GM19099 (cell line): ENCODE measurements around the gene HOXA7.

Experiments used
- POLR2A ChIP-seq: IDR thresholded peaks from 3 replicates; pipeline ENCODE4 v1.6.1; 2011; ENCODE audit warnings: low read depth; ENCODE audit not compliant: insufficient read length; ENCODE audit errors: extremely low read depth

The HOXA7 gene

DNA sequence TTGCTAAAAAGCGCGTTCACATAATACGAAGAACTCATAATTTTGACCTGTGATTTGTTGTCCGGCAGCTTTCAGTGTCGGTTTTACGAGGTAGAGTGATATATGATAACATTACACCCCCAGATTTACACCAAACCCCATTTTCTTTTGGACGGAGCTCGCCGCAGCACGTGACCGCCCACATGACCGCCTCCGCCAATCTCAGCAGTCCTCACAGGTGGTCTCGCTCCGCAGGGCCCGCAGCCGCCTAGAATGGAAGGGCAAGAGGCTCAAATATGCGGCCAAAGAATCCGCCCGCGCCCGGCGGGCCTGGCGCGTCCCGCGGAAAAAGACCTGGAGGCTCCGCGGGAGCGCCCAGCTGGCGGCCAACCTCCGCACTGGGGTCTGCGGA is at the start of gene HOXA7:
Gene HOXA7 (minus strand): TSS at position 168 of the 391 bp plus-strand sequence. CDS start 130 bp downstream, at position 38.
- TF ChIP-seq POLR2A = no peak

DNA sequence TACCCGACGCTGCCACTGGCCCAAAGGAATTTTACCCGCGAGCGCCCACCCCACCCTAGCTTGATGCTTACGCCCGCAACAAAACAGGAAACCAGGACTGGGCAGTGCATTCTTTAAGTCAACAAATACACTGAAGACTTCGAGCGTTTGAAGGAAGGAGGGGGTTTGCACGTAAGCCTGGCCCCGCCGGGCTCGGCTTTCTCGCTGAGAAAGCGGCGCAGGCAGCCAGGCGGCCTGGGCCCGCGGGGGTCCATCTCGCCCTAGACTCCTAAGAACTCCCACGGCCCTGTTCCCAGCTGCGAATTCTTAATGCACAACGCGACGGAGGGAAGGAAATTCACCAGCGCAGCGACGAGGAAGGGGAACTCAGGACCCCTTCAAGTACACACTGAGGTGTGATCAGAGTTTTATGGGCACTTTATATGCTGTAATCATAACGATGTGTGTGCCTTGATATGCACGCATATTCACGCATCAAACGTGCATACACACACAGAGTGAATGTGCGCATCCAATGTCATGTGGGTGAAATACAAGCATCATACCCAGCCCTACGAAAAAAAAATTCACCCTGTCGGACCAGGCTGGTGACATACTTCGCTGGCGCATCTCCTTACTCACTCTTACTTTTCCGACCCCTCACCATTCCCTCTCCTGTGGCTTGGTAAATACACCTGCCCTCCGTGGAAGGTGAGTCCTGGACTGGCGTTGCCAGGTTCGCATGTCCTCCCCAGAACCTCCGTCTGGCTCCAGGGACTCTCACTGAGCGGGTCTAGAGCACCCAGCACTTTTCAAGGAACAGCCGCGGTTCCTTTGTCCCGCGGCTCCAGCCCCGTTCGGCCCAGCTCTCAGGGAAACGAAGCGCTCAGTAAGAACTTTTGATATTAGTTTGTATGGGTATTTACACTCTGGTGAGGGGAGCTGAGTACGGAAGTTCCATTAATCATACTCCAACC is 49.1 kb upstream of the HOXA7 start:
- no peak for TF ChIP-seq POLR2A

DNA sequence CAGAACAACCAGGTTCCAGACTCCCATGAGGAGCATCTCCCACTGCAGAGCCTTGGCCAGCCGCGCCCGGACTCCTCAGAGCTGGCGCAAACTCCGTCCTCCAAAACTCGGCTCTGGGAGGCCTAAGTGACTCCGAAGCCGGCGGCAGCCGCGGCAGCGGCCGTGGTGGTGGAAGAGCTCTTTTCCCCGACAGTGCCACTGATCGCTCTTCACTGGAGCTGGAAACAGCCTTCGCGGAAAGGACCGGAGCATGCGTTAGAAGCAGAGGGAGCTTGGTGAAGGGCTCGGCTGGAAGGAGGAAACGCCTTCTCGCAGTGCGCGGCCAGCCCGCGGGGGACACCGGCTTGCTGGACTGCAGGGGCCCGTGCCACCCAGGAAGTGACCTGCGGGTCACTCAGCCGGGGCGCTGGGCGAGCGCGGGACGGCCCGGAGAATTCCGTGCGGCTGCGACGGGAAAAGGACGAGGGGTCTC is 48.4 kb upstream of the HOXA7 start:
- no peak for TF ChIP-seq POLR2A

DNA sequence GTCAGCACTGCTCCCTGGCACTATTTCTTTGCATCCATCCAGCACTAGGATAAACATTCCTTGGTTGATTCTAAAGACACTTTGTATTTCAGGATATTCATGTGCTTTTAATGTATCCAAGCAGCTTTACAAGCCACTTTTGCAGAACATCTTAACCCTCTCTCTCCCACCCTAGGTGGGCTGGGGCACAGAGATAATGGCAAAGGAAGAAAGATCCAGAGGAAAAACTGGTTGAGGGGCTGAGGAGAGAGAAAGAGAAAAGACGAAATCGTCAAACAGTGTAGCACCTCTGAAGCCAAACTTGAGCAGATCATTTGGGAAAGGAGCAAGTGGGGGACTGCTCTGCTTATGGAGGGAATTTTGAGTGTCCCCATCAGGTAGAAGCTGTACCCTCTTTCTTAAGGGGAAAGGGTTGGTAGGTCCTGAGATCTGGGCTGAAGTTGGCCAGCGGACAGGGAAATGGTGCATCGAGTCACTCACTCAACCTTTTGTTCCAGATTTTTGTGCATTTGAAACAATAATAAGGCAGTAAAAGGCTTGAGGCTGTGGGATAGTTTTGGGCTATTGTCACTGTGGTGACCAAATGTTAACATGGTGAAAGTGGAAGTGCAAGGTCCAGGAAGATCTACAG is 47.6 kb upstream of the HOXA7 start:
- TF ChIP-seq POLR2A = no peak

DNA sequence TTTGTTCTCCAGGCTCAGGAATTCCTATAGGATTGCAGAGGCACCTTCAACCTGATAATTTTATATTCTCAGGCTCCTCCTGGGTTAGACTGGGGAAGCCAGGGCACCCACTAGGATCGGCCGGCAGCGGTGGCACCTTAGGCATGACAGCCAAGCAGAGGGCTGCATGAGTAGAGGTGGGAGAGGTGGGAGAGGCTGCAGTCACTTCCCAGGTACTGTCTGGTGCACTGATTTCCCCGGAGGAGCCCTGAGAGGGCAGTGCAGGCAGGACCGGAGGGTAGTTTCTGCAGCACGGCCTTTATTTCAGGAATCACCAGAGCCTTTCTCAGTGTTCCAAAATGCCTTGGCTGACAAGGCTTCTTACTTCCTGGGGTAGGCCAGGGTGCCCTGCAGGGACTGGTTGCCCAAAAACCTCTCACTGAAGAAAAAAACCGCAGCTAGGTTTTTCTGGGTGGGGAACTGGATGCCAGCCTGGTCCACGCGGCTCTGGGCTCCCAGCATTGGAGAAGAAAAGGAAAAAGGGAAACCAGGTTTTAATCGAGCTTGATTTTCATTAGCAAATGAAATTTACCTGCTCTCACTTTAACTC is 47.0 kb upstream of the HOXA7 start:
- no peak for TF ChIP-seq POLR2A

DNA sequence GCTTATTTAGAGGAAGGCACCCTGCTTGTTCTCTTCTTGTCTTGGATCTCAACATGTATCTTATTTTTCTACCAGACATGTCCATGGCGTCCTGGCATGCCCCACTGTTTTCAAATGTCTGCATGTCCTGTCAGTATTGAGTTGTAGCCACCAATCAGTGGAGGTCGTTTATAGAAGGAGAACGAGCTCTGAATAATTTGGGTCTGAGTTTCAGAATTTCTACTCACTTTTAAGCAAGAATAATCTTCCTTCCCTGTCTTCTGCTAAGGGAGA is 46.3 kb upstream of the HOXA7 start:
- TF ChIP-seq POLR2A = no peak

DNA sequence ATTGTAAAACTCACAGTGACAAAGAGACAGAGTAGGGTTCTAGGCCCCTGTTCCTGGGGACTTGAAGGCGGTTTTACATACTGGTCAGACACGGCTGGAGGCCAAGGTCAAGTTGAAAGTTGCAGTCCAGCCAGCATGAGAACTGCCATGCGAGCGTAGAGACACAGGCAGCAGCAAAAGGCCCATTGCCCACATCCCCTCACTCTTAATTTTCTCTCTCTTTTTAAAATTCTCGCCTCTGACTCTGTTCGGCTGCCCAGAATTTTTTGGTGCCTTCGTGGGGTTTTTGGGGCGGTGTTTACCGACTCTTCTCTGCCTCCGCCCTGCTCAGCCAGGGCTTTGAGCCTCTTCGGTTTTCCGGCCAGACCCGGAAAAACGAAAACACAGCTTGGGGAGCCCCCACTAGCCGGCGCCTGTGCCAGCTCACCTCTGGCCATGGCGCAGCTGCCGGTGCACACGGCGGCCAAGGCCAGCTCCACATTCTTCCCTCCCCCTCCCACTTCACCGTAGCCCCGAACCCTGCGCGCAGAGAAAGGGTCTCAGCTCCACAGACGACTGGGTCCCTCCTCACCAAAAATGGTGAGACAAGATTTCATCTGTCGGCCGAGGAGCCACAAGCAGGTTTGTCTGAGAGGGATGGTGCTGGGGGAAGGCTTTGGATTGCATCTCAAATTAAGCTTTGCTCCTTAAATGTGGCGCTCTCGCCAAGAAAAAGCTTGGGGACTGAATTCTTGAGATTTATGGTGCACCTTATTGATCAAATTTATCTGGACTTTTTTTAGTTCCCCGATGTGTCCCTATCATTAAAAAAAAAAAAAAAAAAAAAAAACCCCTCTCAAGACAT is 45.8 kb upstream of the HOXA7 start:
- TF ChIP-seq POLR2A = no peak

DNA sequence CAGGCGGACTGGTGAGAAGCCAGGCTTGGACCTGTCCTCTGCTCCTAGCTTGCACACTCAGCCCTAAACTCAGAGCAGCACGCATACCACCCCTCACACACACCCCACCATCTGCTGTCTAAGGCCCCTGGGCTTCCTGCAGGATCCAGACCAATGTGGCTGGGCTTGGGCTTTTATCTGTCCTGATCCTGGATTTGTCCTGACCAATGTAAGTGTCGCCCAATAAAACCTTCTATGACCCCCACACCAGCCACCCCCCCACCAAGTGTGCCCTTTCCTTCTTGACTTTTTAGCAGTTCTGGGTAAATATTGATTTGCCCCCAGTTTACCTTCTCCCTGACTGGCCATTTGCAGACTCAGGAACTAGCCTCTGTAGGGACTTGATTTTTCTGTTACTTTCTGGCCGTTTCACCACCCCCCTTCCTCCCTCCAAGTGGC is 45.1 kb upstream of the HOXA7 start:
- TF ChIP-seq POLR2A = no peak

DNA sequence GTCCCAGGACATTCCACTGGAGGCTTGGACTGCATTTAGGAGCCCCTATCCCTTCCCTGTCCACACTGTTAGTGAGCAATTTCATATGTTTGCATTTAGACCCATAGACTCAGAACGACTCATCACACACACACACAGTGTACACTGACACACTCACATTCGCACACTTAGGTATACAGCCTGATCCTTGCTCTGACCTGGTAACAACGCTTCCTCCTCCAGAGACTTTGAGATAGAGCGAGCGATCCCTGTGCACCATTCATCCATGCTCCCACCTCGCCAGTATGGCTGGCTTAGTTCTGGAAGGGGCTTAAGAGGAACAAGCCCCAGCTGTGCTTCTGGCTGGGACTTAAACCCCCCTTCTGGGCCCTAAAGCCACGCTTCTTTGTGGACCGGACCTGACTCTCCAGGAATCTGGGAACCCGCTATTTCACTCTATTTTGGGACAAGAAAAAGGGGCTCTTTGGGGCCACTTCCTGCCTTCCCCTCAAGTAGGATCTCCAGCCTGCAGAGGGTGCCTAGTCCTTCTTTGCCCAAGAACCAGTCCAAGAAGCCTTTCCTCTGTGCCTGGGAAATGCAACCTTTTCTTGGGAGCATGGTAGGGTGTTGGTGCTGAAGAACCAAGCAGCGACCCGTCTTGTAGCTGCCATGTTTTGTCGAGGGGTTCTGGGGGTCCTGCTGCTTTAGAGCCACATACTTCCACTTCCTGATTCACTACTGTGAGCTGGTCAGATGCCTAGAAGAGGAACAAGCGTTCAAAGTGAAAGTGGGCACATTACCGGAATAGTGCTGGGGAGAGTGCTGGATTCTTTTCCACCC is 44.5 kb upstream of the HOXA7 start:
- TF ChIP-seq POLR2A = no peak

DNA sequence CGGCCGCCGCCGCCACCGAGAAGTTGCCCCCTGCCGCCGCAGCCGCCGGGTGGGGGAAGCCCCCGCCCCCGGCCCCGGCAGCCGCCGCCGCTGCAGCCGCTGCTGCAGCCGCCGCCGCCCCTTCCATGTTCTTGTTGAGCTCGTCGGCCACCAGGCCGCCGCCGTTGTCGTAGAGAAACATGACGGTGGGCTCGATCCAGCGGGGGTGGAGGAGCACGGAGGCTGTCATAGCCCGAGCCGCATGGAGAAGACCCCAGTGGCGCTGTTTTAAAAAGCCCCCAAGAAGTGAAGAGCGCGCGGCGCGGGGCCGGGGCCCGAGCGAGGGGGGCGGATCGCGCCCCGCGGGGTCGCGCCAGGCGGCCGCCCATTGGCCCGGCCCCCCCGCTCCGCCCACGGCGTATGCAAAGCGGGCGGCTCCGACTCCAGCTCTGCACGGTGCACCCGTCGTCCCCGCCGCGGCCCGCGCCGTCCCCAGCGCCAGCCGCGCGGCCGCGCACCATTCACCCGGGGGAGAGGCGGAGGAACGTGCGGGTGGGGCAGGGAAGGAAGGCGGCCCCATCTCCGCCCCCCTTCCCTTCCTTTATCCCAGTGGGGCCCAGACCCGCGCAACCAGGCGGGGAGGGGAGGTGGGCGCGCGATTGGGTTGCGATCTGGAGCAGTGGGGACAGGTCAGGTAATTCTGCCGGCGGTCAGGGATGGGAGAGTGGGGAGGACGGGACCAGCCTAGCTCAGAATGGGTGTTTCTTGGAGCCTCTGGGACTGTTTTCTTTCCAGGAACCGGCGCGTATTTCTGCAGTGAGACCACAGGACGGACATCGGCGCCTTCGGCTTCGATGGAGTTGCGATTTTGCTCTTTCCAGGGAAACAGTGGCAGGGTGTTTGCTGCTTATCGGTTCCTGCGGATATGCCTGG is 43.6 kb upstream of the HOXA7 start, which contains the start of gene HOXA13:
Gene HOXA13 (minus strand): TSS at position 243 of the 912 bp plus-strand sequence. CDS start 14 bp downstream, at position 229.
- no peak for TF ChIP-seq POLR2A

DNA sequence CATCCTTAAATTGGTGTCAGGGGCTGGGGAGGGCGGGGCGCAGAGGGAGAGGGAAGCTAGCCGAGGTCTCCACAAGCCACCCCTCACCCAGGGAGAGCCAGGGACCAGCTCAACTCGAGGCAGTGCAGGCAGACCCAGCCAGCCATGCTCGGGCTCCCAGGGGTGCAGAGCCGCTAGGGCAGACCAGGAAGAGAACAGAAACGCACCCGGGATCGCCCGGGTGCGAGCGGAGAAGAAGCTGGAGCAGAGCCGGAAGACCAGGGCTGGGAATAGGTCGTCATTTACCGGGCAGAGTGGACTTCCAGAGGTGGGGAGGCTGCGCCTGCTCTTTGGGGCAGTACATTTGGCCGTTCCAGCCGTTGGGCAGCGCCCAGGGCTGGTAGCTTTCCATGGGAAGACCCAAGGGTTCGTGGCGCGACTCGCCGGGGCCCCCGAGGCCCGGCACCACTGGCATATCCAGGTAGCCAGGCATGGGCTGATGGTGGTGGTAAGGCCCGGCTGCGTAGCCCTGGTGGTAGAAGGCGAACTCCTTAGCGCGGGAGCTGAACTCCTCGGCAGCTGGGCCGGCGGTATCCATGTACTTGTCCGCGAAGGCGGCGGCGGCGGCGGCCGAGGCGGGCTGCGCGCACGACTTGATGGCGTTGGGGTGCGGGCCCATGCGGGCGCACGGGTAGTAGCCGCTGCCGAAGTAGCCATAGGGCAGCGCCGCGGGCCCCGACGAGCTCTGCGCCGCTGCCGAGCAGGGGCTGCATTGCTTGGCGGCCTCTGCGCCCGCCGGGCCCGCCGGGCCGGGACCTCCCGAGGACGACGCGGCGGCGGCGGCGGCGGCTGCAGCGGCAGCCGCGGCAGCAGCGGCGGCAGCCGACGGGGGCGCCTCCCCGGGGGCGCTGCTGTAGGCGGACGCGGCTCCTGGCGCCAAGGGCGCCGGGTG is 42.7 kb upstream of the HOXA7 start:
- TF ChIP-seq POLR2A = no peak
